Measurements from ENCODE around the gene SERINC2.

SERINC2 gene

DNA sequence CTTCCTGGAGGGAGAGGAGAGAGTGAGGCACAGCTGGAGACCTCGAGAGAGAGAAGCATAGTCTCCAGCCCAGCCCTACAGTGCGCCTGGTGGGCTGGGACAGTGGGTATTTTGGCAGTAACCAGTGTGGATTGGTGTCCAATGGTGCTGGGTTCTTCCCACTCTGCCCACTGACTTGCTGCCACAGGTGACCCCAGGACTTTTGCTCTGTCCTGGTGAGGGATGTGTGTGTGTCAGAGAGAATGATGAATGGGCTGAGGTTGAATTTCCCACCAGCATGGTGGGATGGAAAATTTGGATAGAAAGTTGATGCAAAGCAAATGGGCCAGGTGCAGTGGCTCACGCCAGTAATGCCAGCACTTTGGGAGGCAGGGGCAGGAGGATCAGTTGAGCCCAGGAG lies 26.3 kb downstream of the SERINC2 start:
- peaks cover 26% of the 10 kb centered on the region for H3K4me1 ChIP-seq (ENCODE audit: low read length)

GRCh38 chr1:31441073-31441472 lies 28.1 kb downstream of the SERINC2 start:
- Histone ChIP-seq H3K9me3 (replicated peaks; ENCODE audit: insufficient read depth, low read length) (no peaks in the 10 kb centered on the region), H3K9ac (ENCODE audit: low read length) (no peak overlapping the region), H4K20me1 (ENCODE audit: insufficient read depth, low read length) (no peaks in the 10 kb centered on the region), H3K27ac (ENCODE audit: low read length) (peak overlapping the region; percentile 94; the same call in 1 of the 2 replicates), H3K36me3 (replicated peaks; ENCODE audit: insufficient read depth, low read length) (no peaks in the 10 kb centered on the region), H3K4me1 (ENCODE audit: low read length) (peaks cover 26% of the 10 kb centered on the region), H3K4me3 (ENCODE audit: low read length) (no peak overlapping the region), H3K27me3 (replicated peaks; ENCODE audit: insufficient read depth, low read length) (no peaks in the 10 kb centered on the region), H2AFZ (ENCODE audit: low read length) (no peak overlapping the region), H3F3A (ENCODE audit: insufficient read depth, low read length) (peaks cover 18% of the 10 kb centered on the region), H3K4me2 (ENCODE audit: low read depth, low read length) (peak overlapping the region; percentile 48), H3K9me2 (replicated peaks; ENCODE audit: insufficient read depth, low read length) (no peaks in the 10 kb centered on the region), H3K79me2 (ENCODE audit: low read length) (no peaks in the 10 kb centered on the region)
- DNase-seq, result no peak
- no peak for TF ChIP-seq EZH2 (optimal IDR thresholded peaks at IDR 0.05; ENCODE audit: low read depth, low read length)
- TF ChIP-seq CTCF (IDR thresholded peaks at IDR 0.05; ENCODE audit: low read length), result no peak
- TF ChIP-seq EZH2phosphoT487 (IDR thresholded peaks at IDR 0.05; ENCODE audit: low read length), result no peak

More for the DNA sequence above, 26.3 kb downstream of the SERINC2 start:
- H3K9ac ChIP-seq (ENCODE audit: low read length), result no peak overlapping the region
- H3K4me3 ChIP-seq (ENCODE audit: low read length), result no peak overlapping the region
- no peak overlapping the region for H3K4me2 ChIP-seq (ENCODE audit: low read depth, low read length)
- no peaks in the 10 kb centered on the region for H3K27me3 ChIP-seq (replicated peaks; ENCODE audit: insufficient read depth, low read length)
- no peak overlapping the region for H2AFZ ChIP-seq (ENCODE audit: low read length)
- no peak for TF ChIP-seq EZH2 (optimal IDR thresholded peaks at IDR 0.05; ENCODE audit: low read depth, low read length)
- no peak for TF ChIP-seq CTCF (IDR thresholded peaks at IDR 0.05; ENCODE audit: low read length)
- no peak for TF ChIP-seq EZH2phosphoT487 (IDR thresholded peaks at IDR 0.05; ENCODE audit: low read length)
- no peaks in the 10 kb centered on the region for H3K79me2 ChIP-seq (ENCODE audit: low read length)
- DNase-seq, result no peak
- no peaks in the 10 kb centered on the region for H4K20me1 ChIP-seq (ENCODE audit: insufficient read depth, low read length)
- H3K9me3 ChIP-seq (replicated peaks; ENCODE audit: insufficient read depth, low read length), result no peaks in the 10 kb centered on the region
- no peaks in the 10 kb centered on the region for H3K9me2 ChIP-seq (replicated peaks; ENCODE audit: insufficient read depth, low read length)
- no peak overlapping the region for H3K27ac ChIP-seq (ENCODE audit: low read length)
- no peaks in the 10 kb centered on the region for H3K36me3 ChIP-seq (replicated peaks; ENCODE audit: insufficient read depth, low read length)
- peaks cover 18% of the 10 kb centered on the region for H3F3A ChIP-seq (ENCODE audit: insufficient read depth, low read length)

GRCh38 chr1:31441558-31441957 lies 28.5 kb downstream of the SERINC2 start:
- TF ChIP-seq CTCF (IDR thresholded peaks at IDR 0.05; ENCODE audit: low read length), result no peak
- TF ChIP-seq EZH2phosphoT487 (IDR thresholded peaks at IDR 0.05; ENCODE audit: low read length), result no peak
- no peak for TF ChIP-seq EZH2 (optimal IDR thresholded peaks at IDR 0.05; ENCODE audit: low read depth, low read length)
- H3K9ac ChIP-seq (ENCODE audit: low read length), result peak overlapping the region; percentile 43; the same call in 1 of the 2 replicates
- H3K4me3 ChIP-seq (ENCODE audit: low read length), result peak overlapping the region; percentile 30; the same call in 1 of the 2 replicates
- no peaks in the 10 kb centered on the region for H4K20me1 ChIP-seq (ENCODE audit: insufficient read depth, low read length)
- peaks cover 26% of the 10 kb centered on the region for H3K4me1 ChIP-seq (ENCODE audit: low read length)
- peak; percentile 90 for DNase-seq
- H3K9me3 ChIP-seq (replicated peaks; ENCODE audit: insufficient read depth, low read length), result no peaks in the 10 kb centered on the region
- H3K27ac ChIP-seq (ENCODE audit: low read length), result peak overlapping the region; percentile 94
- no peaks in the 10 kb centered on the region for H3K79me2 ChIP-seq (ENCODE audit: low read length)
- no peaks in the 10 kb centered on the region for H3K36me3 ChIP-seq (replicated peaks; ENCODE audit: insufficient read depth, low read length)
- H3K4me2 ChIP-seq (ENCODE audit: low read depth, low read length), result peak overlapping the region; percentile 84
- H3F3A ChIP-seq (ENCODE audit: insufficient read depth, low read length), result peaks cover 18% of the 10 kb centered on the region
- no peaks in the 10 kb centered on the region for H3K9me2 ChIP-seq (replicated peaks; ENCODE audit: insufficient read depth, low read length)
- no peaks in the 10 kb centered on the region for H3K27me3 ChIP-seq (replicated peaks; ENCODE audit: insufficient read depth, low read length)
- H2AFZ ChIP-seq (ENCODE audit: low read length), result peak overlapping the region; percentile 18; the same call in 1 of the 2 replicates
